ENCODE measurements around the gene HORMAD2.
"Not testable (repeated sequence)": the region's sequence is repeated elsewhere in the genome, so short reads cannot be mapped to it uniquely, and the experiment has no call there.

Gene HORMAD2

GRCh38 chr22:30092686-30093085 lies 12.4 kb downstream of the HORMAD2 start:
- Histone ChIP-seq H3K4me3 (no peak overlapping the region), H3K36me3 (no peaks in the 10 kb centered on the region), H3K4me1 (peaks cover 3% of the 10 kb centered on the region), H3K9ac (no peak overlapping the region), H3K9me3 (peaks cover 36% of the 10 kb centered on the region), H3K4me2 (no peak overlapping the region), H3K27me3 (no peaks in the 10 kb centered on the region), H3K27ac (no peak overlapping the region), H4K20me1 (no peaks in the 10 kb centered on the region)
- TF ChIP-seq Cebpa-rat (IDR thresholded peaks at IDR 0.05): no peak

GRCh38 chr22:30094804-30095203 lies 14.5 kb downstream of the HORMAD2 start:
- Histone ChIP-seq H3K4me1 (peaks cover 11% of the 10 kb centered on the region), H4K20me1 (no peaks in the 10 kb centered on the region), H3K4me2 (no peak overlapping the region), H3K36me3 (no peaks in the 10 kb centered on the region), H3K27ac (no peak overlapping the region), H3K9ac (no peak overlapping the region), H3K27me3 (no peaks in the 10 kb centered on the region), H3K9me3 (peaks cover 43% of the 10 kb centered on the region), H3K4me3 (no peak overlapping the region)
- no peak for TF ChIP-seq Cebpa-rat (IDR thresholded peaks at IDR 0.05)

GRCh38 chr22:30097861-30098260 lies 17.6 kb downstream of the HORMAD2 start:
- Histone ChIP-seq H3K27me3 (no peaks in the 10 kb centered on the region), H3K9me3 (peaks cover 52% of the 10 kb centered on the region), H3K36me3 (no peaks in the 10 kb centered on the region), H3K9ac (no peak overlapping the region), H3K4me3 (no peak overlapping the region), H3K27ac (no peak overlapping the region), H3K4me2 (peak overlapping the region; percentile 55), H4K20me1 (no peaks in the 10 kb centered on the region), H3K4me1 (peaks cover 31% of the 10 kb centered on the region)
- no peak for TF ChIP-seq Cebpa-rat (IDR thresholded peaks at IDR 0.05)

GRCh38 chr22:30100770-30101169 lies 20.5 kb downstream of the HORMAD2 start:
- peak overlapping the region; percentile 29 for H3K4me2 ChIP-seq

GRCh38 chr22:30104501-30105156 lies 24.4 kb downstream of the HORMAD2 start:
- Histone ChIP-seq H3K27me3 (no peaks in the 10 kb centered on the region), H3K27ac (peak overlapping the region; percentile 4; the same call in 1 of the 2 replicates), H3K4me3 (no peak overlapping the region), H3K36me3 (no peaks in the 10 kb centered on the region), H3K9me3 (peaks cover 16% of the 10 kb centered on the region), H3K9ac (no peak overlapping the region), H3K4me2 (peak overlapping the region; percentile 60), H3K4me1 (peaks cover 52% of the 10 kb centered on the region), H4K20me1 (no peaks in the 10 kb centered on the region)
- no peak for TF ChIP-seq Cebpa-rat (IDR thresholded peaks at IDR 0.05)

More at GRCh38 chr22:30100770-30101169, 20.5 kb downstream of the HORMAD2 start:
- not testable (repeated sequence) for H3K4me3 ChIP-seq, H3K9ac ChIP-seq, H3K27me3 ChIP-seq, H4K20me1 ChIP-seq, H3K36me3 ChIP-seq
- Histone ChIP-seq H3K27ac (0 out of 2 replicates have a peak overlapping the region, but pooled peaks have one; percentile 43), H3K9me3 (peaks cover 26% of the 10 kb centered on the region), H3K4me1 (peaks cover 60% of the 10 kb centered on the region)

GRCh38 chr22:30105483-30105882 lies 25.2 kb downstream of the HORMAD2 start:
- Histone ChIP-seq H3K9ac (no peak overlapping the region), H3K4me3 (no peak overlapping the region), H4K20me1 (no peaks in the 10 kb centered on the region), H3K9me3 (peaks cover 10% of the 10 kb centered on the region; the same call in 1 of the 2 replicates), H3K4me2 (peak overlapping the region; percentile 60), H3K27me3 (no peaks in the 10 kb centered on the region), H3K36me3 (no peaks in the 10 kb centered on the region), H3K27ac (no peak overlapping the region; the same call in 1 of the 2 replicates), H3K4me1 (peaks cover 48% of the 10 kb centered on the region)
- no peak for TF ChIP-seq Cebpa-rat (IDR thresholded peaks at IDR 0.05)

- Histone ChIP-seq H3K4me1 (no peaks in the 10 kb centered on the region), H4K20me1 (no peaks in the 10 kb centered on the region), H3K27ac (no peak overlapping the region), H3K27me3 (no peaks in the 10 kb centered on the region), H3K4me3 (no peak overlapping the region), H3K4me2 (no peak overlapping the region), H3K9me3 (no peaks in the 10 kb centered on the region), H3K36me3 (no peaks in the 10 kb centered on the region), H3K9ac (no peak overlapping the region)
- TF ChIP-seq Cebpa-rat (IDR thresholded peaks at IDR 0.05): no peak
Measured at GRCh38 chr22:30113494-30113893, 33.2 kb downstream of the HORMAD2 start.

- no peak for TF ChIP-seq Cebpa-rat (IDR thresholded peaks at IDR 0.05)
- no peak overlapping the region for H3K4me2 ChIP-seq
Measured at GRCh38 chr22:30114361-30114760, 34.1 kb downstream of the HORMAD2 start.

GRCh38 chr22:30115705-30116104 lies 35.4 kb downstream of the HORMAD2 start:
- Histone ChIP-seq H3K4me2 (no peak overlapping the region), H3K4me3 (no peak overlapping the region), H3K36me3 (no peaks in the 10 kb centered on the region), H3K27me3 (no peaks in the 10 kb centered on the region), H3K4me1 (no peaks in the 10 kb centered on the region), H3K27ac (no peak overlapping the region), H3K9ac (no peak overlapping the region), H3K9me3 (no peaks in the 10 kb centered on the region), H4K20me1 (no peaks in the 10 kb centered on the region)
- no peak for TF ChIP-seq Cebpa-rat (IDR thresholded peaks at IDR 0.05)

More at GRCh38 chr22:30114361-30114760, 34.1 kb downstream of the HORMAD2 start:
- Histone ChIP-seq H3K27me3 (no peaks in the 10 kb centered on the region), H3K36me3 (no peaks in the 10 kb centered on the region), H3K4me3 (no peak overlapping the region), H3K4me1 (no peaks in the 10 kb centered on the region), H4K20me1 (no peaks in the 10 kb centered on the region), H3K9me3 (no peaks in the 10 kb centered on the region), H3K9ac (no peak overlapping the region), H3K27ac (no peak overlapping the region)

GRCh38 chr22:30116362-30117117 lies 36.3 kb downstream of the HORMAD2 start:
- no peak overlapping the region for H3K27ac ChIP-seq
- H3K27me3 ChIP-seq: no peaks in the 10 kb centered on the region
- H3K9me3 ChIP-seq: no peaks in the 10 kb centered on the region
- no peaks in the 10 kb centered on the region for H4K20me1 ChIP-seq
- H3K4me3 ChIP-seq: no peak overlapping the region
- H3K36me3 ChIP-seq: no peaks in the 10 kb centered on the region
- no peak for TF ChIP-seq Cebpa-rat (IDR thresholded peaks at IDR 0.05)
- H3K4me2 ChIP-seq: no peak overlapping the region
- no peaks in the 10 kb centered on the region for H3K4me1 ChIP-seq
- no peak overlapping the region for H3K9ac ChIP-seq
